GM23248 (cell line): ENCODE results near the gene TIMD4. TPM values are rescaled to one million over a fixed set of nuclear protein-coding genes. Genes with fewer than 3 reads are reported as not detected.

Source experiments
- DNase-seq: peaks from one replicate; pipeline ENCODE4 v3.0.0-alpha.2; 2015
- H2AFZ ChIP-seq: fragments of 200-600 bp; sonication (generic); 2 replicates; pipeline ENCODE4 v1.6.1; 2016; ENCODE audit warnings: antibody characterized with exemption
- H3F3A ChIP-seq: fragments of 200-600 bp; sonication (generic); 2 replicates; pipeline ENCODE4 v1.6.1; 2016; ENCODE audit warnings: mild to moderate bottlenecking, antibody characterized with exemption, mixed run types; ENCODE audit not compliant: insufficient read depth
- H3K27ac ChIP-seq: fragments of 200-600 bp; sonication (generic); 2 replicates; pipeline ENCODE4 v1.5.1; 2016; ENCODE audit warnings: mild to moderate bottlenecking
- H3K27me3 ChIP-seq: fragments of 200-600 bp; sonication (generic); replicated peaks from 2 replicates; pipeline ENCODE4 v1.6.1; 2016; ENCODE audit warnings: mild to moderate bottlenecking; ENCODE audit not compliant: insufficient read depth
- H3K36me3 ChIP-seq: fragments of 200-600 bp; sonication (generic); 2 replicates; pipeline ENCODE4 v1.6.1; 2016; ENCODE audit warnings: low read depth, mild to moderate bottlenecking
- H3K4me1 ChIP-seq: fragments of 200-600 bp; sonication (generic); 2 replicates; pipeline ENCODE4 v1.6.1; 2016; ENCODE audit warnings: mild to moderate bottlenecking; ENCODE audit not compliant: insufficient read depth
- H3K4me2 ChIP-seq: fragments of 200-600 bp; sonication (generic); one replicate; pipeline ENCODE4 v1.6.1; 2016; ENCODE audit warnings: mild to moderate bottlenecking; ENCODE audit not compliant: unreplicated experiment
- H3K4me3 ChIP-seq: fragments of 200-600 bp; sonication (generic); 2 replicates; pipeline ENCODE4 v1.5.1; 2016; ENCODE audit warnings: mild to moderate bottlenecking
- H3K79me2 ChIP-seq: fragments of 200-600 bp; sonication (generic); 2 replicates; pipeline ENCODE4 v1.6.1; 2016; ENCODE audit warnings: mild to moderate bottlenecking; ENCODE audit not compliant: insufficient read depth
- H3K9ac ChIP-seq: fragments of 200-600 bp; sonication (generic); 2 replicates; pipeline ENCODE4 v1.6.1; 2016; ENCODE audit warnings: mild to moderate bottlenecking
- H3K9me2 ChIP-seq: fragments of 200-600 bp; sonication (generic); 2 replicates; pipeline ENCODE4 v1.6.1; 2016; ENCODE audit warnings: mixed run types, mild to moderate bottlenecking, moderate library complexity; ENCODE audit not compliant: insufficient read depth
- H3K9me3 ChIP-seq: fragments of 200-600 bp; sonication (generic); one replicate; pipeline ENCODE4 v1.6.1; 2017; ENCODE audit warnings: low read depth
- H4K20me1 ChIP-seq: fragments of 200-600 bp; sonication (generic); 2 replicates; pipeline ENCODE4 v1.6.0; 2016; ENCODE audit not compliant: insufficient read depth
- EZH2 ChIP-seq: fragments of 200-600 bp; sonication (generic); IDR thresholded peaks from 2 replicates; pipeline ENCODE4 v1.6.1; 2018; ENCODE audit warnings: antibody characterized with exemption, mild to moderate bottlenecking; ENCODE audit not compliant: insufficient read depth, poor library complexity, severe bottlenecking
- EZH2phosphoT487 ChIP-seq: fragments of 200-600 bp; sonication (generic); IDR thresholded peaks from 2 replicates; pipeline ENCODE4 v1.6.1; 2018; ENCODE audit warnings: antibody characterized with exemption, moderate library complexity, mild to moderate bottlenecking, low read depth; ENCODE audit not compliant: insufficient read depth
- WGBS, 2 experiments: methylation state at CpG; one replicate each; pipeline ENCODE4 v1.1.6; 2015 to 2017; ENCODE audit warnings: low lambda C conversion rate in 2 of 2, low coverage in 1 of 2; ENCODE audit errors: missing lambda C conversion rate in 2 of 2; 5-methylcytosine and 5-hydroxymethylcytosine counted together
- in situ Hi-C: fragments of 300-500 bp; cut with MboI; formaldehyde crosslinking; loops from 2 replicates; pipeline ENCODE4 v1.15.0; 2020
- polyA plus RNA-seq: library from polyadenylated mRNA; unstranded; fragments of >200 nt; fragmentation: Nextera tagmentation; extraction: Ambion mirVana; gene quantifications from 2 replicates; pipeline ENCODE4 v1.2.1, GENCODE V29; 2016
- total RNA-seq: library from RNA; depleted of rRNA; stranded (reverse); fragments of >200 nt; shearing (Covaris generic); gene quantifications from 2 replicates; pipeline ENCODE4 v1.2.3, GENCODE V29; 2014

Gene TIMD4
- total and polyA plus RNA-seq, 2 experiments from 2014 or later, result not detected

GRCh38 chr5:156913719-156914370 is 49.2 kb downstream of the TIMD4 start:
- in situ Hi-C loops, result no loop called here

GRCh38 chr5:156913355-156913718 is 49.7 kb downstream of the TIMD4 start:
- no peak overlapping the region for H3K27ac ChIP-seq
- no peak for TF ChIP-seq EZH2
- TF ChIP-seq EZH2phosphoT487, result no peak
- WGBS, 2 experiments, result 25 to 32% methylated on average over 3 of the region's 3 CpGs
- no peaks in the 10 kb centered on the region for H3K36me3 ChIP-seq
- DNase-seq, result no peak
- no peaks in the 10 kb centered on the region for H4K20me1 ChIP-seq
- H3K4me3 ChIP-seq, result no peak overlapping the region
- H3K4me1 ChIP-seq, result no peaks in the 10 kb centered on the region
- H3K79me2 ChIP-seq, result no peaks in the 10 kb centered on the region
- no peak overlapping the region for H2AFZ ChIP-seq
- no peak overlapping the region for H3K4me2 ChIP-seq
- H3F3A ChIP-seq, result no peaks in the 10 kb centered on the region
- no peak overlapping the region for H3K9ac ChIP-seq
- no peaks in the 10 kb centered on the region for H3K9me2 ChIP-seq
- H3K9me3 ChIP-seq, result no peaks in the 10 kb centered on the region
- H3K27me3 ChIP-seq, result no peaks in the 10 kb centered on the region
- in situ Hi-C loops, result no loop called here

More at GRCh38 chr5:156913719-156914370, 49.2 kb downstream of the TIMD4 start:
- Histone ChIP-seq H3K36me3 (no peaks in the 10 kb centered on the region), H3K9me3 (no peaks in the 10 kb centered on the region), H2AFZ (no peak overlapping the region), H3K4me3 (no peak overlapping the region), H3K27ac (no peak overlapping the region), H3K4me2 (no peak overlapping the region), H4K20me1 (no peaks in the 10 kb centered on the region), H3K9me2 (no peaks in the 10 kb centered on the region), H3F3A (no peaks in the 10 kb centered on the region), H3K27me3 (no peaks in the 10 kb centered on the region), H3K9ac (no peak overlapping the region), H3K4me1 (no peaks in the 10 kb centered on the region), H3K79me2 (no peaks in the 10 kb centered on the region)
- 24 to 27% methylated on average over 5 of the region's 5 CpGs for WGBS, 2 experiments
- no peak for DNase-seq
- TF ChIP-seq EZH2 (no peak), EZH2phosphoT487 (no peak)

GRCh38 chr5:156912869-156913268 is 50.2 kb downstream of the TIMD4 start:
- Histone ChIP-seq H3K4me3 (no peak overlapping the region), H3K79me2 (no peaks in the 10 kb centered on the region), H3K27me3 (no peaks in the 10 kb centered on the region), H4K20me1 (no peaks in the 10 kb centered on the region), H3K9me3 (no peaks in the 10 kb centered on the region), H3K36me3 (no peaks in the 10 kb centered on the region), H3F3A (no peaks in the 10 kb centered on the region), H3K4me1 (no peaks in the 10 kb centered on the region), H3K9me2 (no peaks in the 10 kb centered on the region), H2AFZ (no peak overlapping the region), H3K27ac (no peak overlapping the region), H3K4me2 (no peak overlapping the region), H3K9ac (no peak overlapping the region)
- DNase-seq, result peak; percentile 2
- in situ Hi-C loops, result no loop called here
- WGBS, 2 experiments, result 25 to 31% methylated on average over 5 of the region's 5 CpGs
- TF ChIP-seq EZH2, result no peak

- no peak overlapping the region for H3K4me2 ChIP-seq
- in situ Hi-C loops, result no loop called here
- no peak overlapping the region for H3K9ac ChIP-seq
- no peak overlapping the region for H2AFZ ChIP-seq
- no peaks in the 10 kb centered on the region for H3K9me3 ChIP-seq
- no peaks in the 10 kb centered on the region for H3K79me2 ChIP-seq
- no peaks in the 10 kb centered on the region for H3K27me3 ChIP-seq
- no peaks in the 10 kb centered on the region for H3K9me2 ChIP-seq
- no peak overlapping the region for H3K27ac ChIP-seq
- H3F3A ChIP-seq, result no peaks in the 10 kb centered on the region
- 55 to 59% methylated on average over 6 of the region's 6 CpGs for WGBS, 2 experiments
- H3K36me3 ChIP-seq, result no peaks in the 10 kb centered on the region
- no peaks in the 10 kb centered on the region for H3K4me1 ChIP-seq
- no peak overlapping the region for H3K4me3 ChIP-seq
- no peaks in the 10 kb centered on the region for H4K20me1 ChIP-seq
- TF ChIP-seq EZH2phosphoT487, result no peak
- TF ChIP-seq EZH2, result no peak
- no peak for DNase-seq
Measured at GRCh38 chr5:156909180-156909579, 53.8 kb downstream of the TIMD4 start.

- no peak overlapping the region for H2AFZ ChIP-seq
- 34 to 37% methylated on average over 6 of the region's 6 CpGs for WGBS, 2 experiments
- H3K27me3 ChIP-seq, result no peaks in the 10 kb centered on the region
- no peaks in the 10 kb centered on the region for H3F3A ChIP-seq
- H3K4me3 ChIP-seq, result no peak overlapping the region
- no peak overlapping the region for H3K27ac ChIP-seq
- TF ChIP-seq EZH2phosphoT487 (no peak), EZH2 (no peak)
- no peak overlapping the region for H3K4me2 ChIP-seq
- H3K36me3 ChIP-seq, result no peaks in the 10 kb centered on the region
- no peak overlapping the region for H3K9ac ChIP-seq
- no peaks in the 10 kb centered on the region for H4K20me1 ChIP-seq
- in situ Hi-C loops, result no loop called here
- DNase-seq, result no peak
- H3K9me2 ChIP-seq, result no peaks in the 10 kb centered on the region
- no peaks in the 10 kb centered on the region for H3K79me2 ChIP-seq
- H3K4me1 ChIP-seq, result no peaks in the 10 kb centered on the region
- no peaks in the 10 kb centered on the region for H3K9me3 ChIP-seq
Measured at GRCh38 chr5:156907667-156908066, 55.4 kb downstream of the TIMD4 start.
